GM10248 (cell line): ENCODE measurements around the gene LSAMP.

Source experiments
- CTCF ChIA-PET: fragments of 300-600 bp; sonication (Branson Sonifier 250); formaldehyde crosslinking; extraction: SDS; loops from one replicate; lab custom pipeline; 2021; ENCODE audit warnings: antibody characterized with exemption; lab: Yijun Ruan, JAX
- POLR2A ChIA-PET: fragments of 350-650 bp; sonication (Branson Sonifier 250); formaldehyde crosslinking; extraction: SDS; loops from one replicate; lab custom pipeline; 2020; ENCODE audit warnings: antibody characterized with exemption; lab: Yijun Ruan, JAX
- DNase-seq: peaks from one replicate; pipeline ENCODE4 v3.0.0; 2012; ENCODE audit errors: extremely low spot score
- TF ChIP-seq, protein P1 (sequence below): IDR thresholded peaks from 2 replicates; pipeline ENCODE4 v1.5.1; 2012; ENCODE audit warnings: mild to moderate bottlenecking, low read depth; ENCODE audit errors: extremely low read depth, missing control alignments, control extremely low read depth

Gene LSAMP

DNA sequence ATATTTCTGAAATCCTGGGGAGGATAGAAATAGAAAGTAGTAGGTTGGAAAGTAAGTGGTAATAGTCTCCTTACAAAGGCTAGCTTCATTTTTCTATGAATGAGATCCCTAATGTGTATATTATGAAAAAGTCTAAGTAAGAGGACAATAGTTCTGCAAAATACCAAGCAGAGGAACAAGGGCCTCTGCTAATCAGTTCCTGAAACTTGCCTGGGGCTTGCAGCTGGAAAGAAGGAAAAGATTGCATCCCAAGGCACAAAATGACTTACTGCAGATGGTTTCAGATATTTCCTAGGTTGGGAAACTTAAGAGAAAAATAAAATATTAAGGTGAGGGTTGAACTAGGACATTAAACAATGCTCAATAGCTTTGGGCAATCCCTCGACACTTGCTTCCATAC, 528.4 kb downstream of the LSAMP start:
- POLR2A ChIA-PET: no interaction called here
- CTCF ChIA-PET: no interaction called here
- no peak for DNase-seq
- TF ChIP-seq, protein P1, sequence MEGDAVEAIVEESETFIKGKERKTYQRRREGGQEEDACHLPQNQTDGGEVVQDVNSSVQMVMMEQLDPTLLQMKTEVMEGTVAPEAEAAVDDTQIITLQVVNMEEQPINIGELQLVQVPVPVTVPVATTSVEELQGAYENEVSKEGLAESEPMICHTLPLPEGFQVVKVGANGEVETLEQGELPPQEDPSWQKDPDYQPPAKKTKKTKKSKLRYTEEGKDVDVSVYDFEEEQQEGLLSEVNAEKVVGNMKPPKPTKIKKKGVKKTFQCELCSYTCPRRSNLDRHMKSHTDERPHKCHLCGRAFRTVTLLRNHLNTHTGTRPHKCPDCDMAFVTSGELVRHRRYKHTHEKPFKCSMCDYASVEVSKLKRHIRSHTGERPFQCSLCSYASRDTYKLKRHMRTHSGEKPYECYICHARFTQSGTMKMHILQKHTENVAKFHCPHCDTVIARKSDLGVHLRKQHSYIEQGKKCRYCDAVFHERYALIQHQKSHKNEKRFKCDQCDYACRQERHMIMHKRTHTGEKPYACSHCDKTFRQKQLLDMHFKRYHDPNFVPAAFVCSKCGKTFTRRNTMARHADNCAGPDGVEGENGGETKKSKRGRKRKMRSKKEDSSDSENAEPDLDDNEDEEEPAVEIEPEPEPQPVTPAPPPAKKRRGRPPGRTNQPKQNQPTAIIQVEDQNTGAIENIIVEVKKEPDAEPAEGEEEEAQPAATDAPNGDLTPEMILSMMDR: no peak

DNA sequence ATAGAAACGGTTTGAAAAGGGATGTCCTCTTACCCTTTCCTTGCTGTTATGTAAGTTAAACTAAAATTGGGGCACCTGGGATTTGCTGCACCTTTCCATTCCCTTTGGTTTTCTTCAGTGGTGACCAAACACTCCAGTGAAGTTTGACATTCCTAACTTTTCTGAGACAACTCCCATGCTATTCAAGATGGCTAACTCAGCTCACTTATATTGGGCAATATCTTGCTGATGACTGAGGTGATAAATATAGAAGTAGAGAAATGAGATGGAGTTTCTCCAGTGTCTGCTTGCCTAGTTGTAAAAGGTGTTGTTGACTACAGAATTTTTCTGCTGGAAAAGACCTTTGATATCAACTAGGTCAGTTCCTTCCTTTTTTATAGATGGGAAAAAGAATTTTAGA, 530.2 kb downstream of the LSAMP start:
- ChIA-PET POLR2A (no interaction called here), CTCF (no interaction called here)
- TF ChIP-seq, protein P1: no peak
- DNase-seq: no peak

DNA sequence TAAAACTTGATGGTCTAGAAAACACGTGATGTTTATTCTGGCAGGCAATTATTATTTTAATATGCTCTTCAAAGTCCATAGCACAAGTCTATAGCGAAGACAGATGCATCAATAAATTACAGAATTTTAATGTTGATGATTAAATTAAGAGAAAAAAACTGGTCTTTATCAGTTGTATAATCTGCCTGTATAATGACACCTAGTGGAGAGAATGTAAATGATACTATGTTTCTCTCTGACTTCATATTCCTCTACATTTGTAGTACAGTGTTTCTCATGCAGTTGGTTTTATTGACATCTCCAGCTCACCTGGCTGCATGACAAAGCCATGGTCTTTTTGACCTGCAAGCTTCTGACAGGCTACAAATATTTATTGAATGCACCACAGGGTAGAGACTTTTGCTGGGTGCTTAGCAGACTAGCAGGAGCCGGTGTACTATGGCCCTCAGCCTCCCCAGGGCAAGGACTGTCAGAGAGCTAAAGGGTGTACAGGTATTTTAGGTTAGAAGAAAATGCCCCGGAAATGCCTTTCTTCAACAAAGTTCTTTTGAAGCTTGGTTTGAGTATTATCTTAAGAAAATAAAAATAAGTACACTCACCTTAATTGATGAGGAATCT, 532.1 kb downstream of the LSAMP start:
- TF ChIP-seq, protein P1: no peak
- ChIA-PET POLR2A (no interaction called here), CTCF (no interaction called here)
- no peak for DNase-seq

DNA sequence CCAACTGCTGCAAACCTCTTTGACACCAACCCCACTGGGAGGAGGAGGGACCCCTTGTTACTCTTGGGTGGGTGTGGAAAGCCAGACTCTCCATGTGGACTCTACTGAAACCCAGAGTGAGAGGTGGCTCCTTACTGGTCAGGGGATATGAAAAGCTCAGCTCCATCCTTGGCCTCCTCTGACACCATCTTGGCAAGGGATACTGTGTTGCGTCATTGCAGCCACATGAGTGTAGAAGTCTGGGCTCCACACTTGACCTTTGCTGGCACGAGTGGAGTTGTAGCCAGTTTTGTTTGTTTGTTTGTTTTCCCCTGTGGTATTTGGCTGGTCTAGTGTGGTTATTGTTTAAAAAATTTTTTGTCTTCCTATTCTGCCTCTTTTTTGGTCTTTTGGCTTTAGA, 532.9 kb downstream of the LSAMP start:
- CTCF ChIA-PET: no interaction called here
- no peak for DNase-seq
- POLR2A ChIA-PET: no interaction called here
- TF ChIP-seq, protein P1: no peak

DNA sequence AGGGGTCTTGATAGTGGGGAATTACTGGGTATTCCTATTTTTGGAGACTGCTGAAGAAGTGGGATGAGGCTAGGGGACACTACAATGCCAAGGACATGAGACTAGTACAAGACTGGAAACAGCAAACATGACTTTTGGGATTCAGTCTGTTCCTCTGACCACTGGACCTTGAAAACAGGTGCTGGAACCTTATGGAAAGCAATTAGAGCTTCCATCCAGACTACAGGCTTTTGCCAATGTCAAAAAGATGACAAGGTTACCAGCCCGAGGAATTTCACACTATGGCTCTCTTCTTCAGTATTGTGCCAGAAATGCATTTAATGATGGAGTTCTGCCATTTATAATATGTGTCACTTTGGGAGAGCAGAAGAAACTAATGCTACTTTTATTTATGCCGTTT, 539.4 kb downstream of the LSAMP start:
- TF ChIP-seq, protein P1: no peak
- ChIA-PET POLR2A (no interaction called here), CTCF (no interaction called here)
- no peak for DNase-seq

DNA sequence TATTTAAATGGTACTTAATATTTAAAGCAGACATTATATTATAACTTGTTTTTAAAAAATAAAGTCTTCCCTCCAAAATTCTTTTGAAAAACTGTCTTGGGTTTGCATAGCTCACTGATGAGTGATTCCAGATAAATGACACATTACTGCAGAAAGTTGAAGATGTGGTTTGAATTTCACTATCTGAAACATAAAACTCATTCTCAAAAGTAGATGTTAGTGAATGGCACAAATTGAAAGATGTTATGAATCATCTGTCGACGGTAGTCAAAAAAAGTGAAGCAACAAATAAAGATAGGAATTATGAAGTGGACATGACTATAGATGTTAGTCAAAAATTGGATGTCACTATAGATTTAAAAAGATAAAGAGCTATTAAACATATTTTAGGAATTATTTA, 541.4 kb downstream of the LSAMP start:
- ChIA-PET POLR2A (no interaction called here), CTCF (no interaction called here)
- no peak for DNase-seq
- TF ChIP-seq, protein P1: no peak
